ENCODE measurements around the gene GAB2.
"Not testable (repeated sequence)": the region's sequence is repeated elsewhere in the genome, so short reads cannot be mapped to it uniquely, and the experiment has no call there.

Gene GAB2

GRCh38 chr11:78417175-78417887 is at the start of gene GAB2:
GAB2 (minus strand) TSS chr11:78417820; CDS start chr11:78417720, 100 bp downstream.
- H3K4me1 ChIP-seq (ENCODE audit: control insufficient read depth in 2 of 2, insufficient read depth in 2 of 2, low read length in 2 of 2) = peaks cover 20 to 23% of the 10 kb centered on the region in 2 donors

GRCh38 chr11:78467370-78467769 is 49.8 kb upstream of the GAB2 start:
- Histone ChIP-seq H3K9me3 (ENCODE audit: control insufficient read depth in 2 of 2, low read length in 2 of 2) (no peaks in the 10 kb centered on the region), H3K4me3 (ENCODE audit: low read length in 2 of 2) (no peak overlapping the region), H3K36me3 (ENCODE audit: control insufficient read depth in 2 of 2, insufficient read depth in 2 of 2, low read length in 2 of 2) (peaks cover 0 to 3% of the 10 kb centered on the region in 2 donors), H3K27ac (ENCODE audit: low read depth in 2 of 2, low read length in 2 of 2) (no peak overlapping the region), H3K27me3 (ENCODE audit: control insufficient read depth in 2 of 2, insufficient read depth in 2 of 2, low read length in 2 of 2) (no peaks in the 10 kb centered on the region), H3K4me1 (ENCODE audit: control insufficient read depth in 2 of 2, insufficient read depth in 2 of 2, low read length in 2 of 2) (peaks cover 0 to 3% of the 10 kb centered on the region in 2 donors), H3K9ac (ENCODE audit: low read depth in 1 of 2, low read length in 2 of 2) (no peak overlapping the region)

More at GRCh38 chr11:78417175-78417887, at the start of gene GAB2:
- Histone ChIP-seq H3K27ac (ENCODE audit: low read depth in 2 of 2, low read length in 2 of 2) (peak within 1 kb of the TSS; percentile 91 to 92), H3K4me3 (ENCODE audit: low read length in 2 of 2) (peak within 1 kb of the TSS; percentile 83 to 89), H3K9ac (ENCODE audit: low read depth in 1 of 2, low read length in 2 of 2) (peak within 1 kb of the TSS; percentile 87 to 90), H3K36me3 (ENCODE audit: control insufficient read depth in 2 of 2, insufficient read depth in 2 of 2, low read length in 2 of 2) (no peaks in the 10 kb centered on the region), H3K9me3 (ENCODE audit: control insufficient read depth in 2 of 2, low read length in 2 of 2) (no peaks in the 10 kb centered on the region), H3K27me3 (ENCODE audit: control insufficient read depth in 2 of 2, insufficient read depth in 2 of 2, low read length in 2 of 2) (no peaks in the 10 kb centered on the region)

- Histone ChIP-seq H3K27me3 (ENCODE audit: control insufficient read depth in 2 of 2, insufficient read depth in 2 of 2, low read length in 2 of 2) (no peaks in the 10 kb centered on the region), H3K9me3 (ENCODE audit: control insufficient read depth in 2 of 2, low read length in 2 of 2) (no peaks in the 10 kb centered on the region), H3K4me1 (ENCODE audit: control insufficient read depth in 2 of 2, insufficient read depth in 2 of 2, low read length in 2 of 2) (peaks cover 0 to 3% of the 10 kb centered on the region in 2 donors), H3K27ac (ENCODE audit: low read depth in 2 of 2, low read length in 2 of 2) (peak overlapping the region; percentile 50 to 73), H3K9ac (ENCODE audit: low read depth in 1 of 2, low read length in 2 of 2) (no peak overlapping the region), H3K4me3 (ENCODE audit: low read length in 2 of 2) (no peak overlapping the region), H3K36me3 (ENCODE audit: control insufficient read depth in 2 of 2, insufficient read depth in 2 of 2, low read length in 2 of 2) (peaks cover 0 to 5% of the 10 kb centered on the region in 2 donors)
Observed at GRCh38 chr11:78465169-78465942, 47.7 kb upstream of the GAB2 start.

GRCh38 chr11:78464787-78465168 is 47.2 kb upstream of the GAB2 start:
- not testable (repeated sequence) for H3K27me3 ChIP-seq (ENCODE audit: control insufficient read depth in 2 of 2, insufficient read depth in 2 of 2, low read length in 2 of 2); H3K9me3 ChIP-seq (ENCODE audit: control insufficient read depth in 2 of 2, low read length in 2 of 2); H3K36me3 ChIP-seq (ENCODE audit: control insufficient read depth in 2 of 2, insufficient read depth in 2 of 2, low read length in 2 of 2); H3K9ac ChIP-seq (ENCODE audit: low read depth in 1 of 2, low read length in 2 of 2); H3K4me1 ChIP-seq (ENCODE audit: control insufficient read depth in 2 of 2, insufficient read depth in 2 of 2, low read length in 2 of 2); H3K4me3 ChIP-seq (ENCODE audit: low read length in 2 of 2)
- peak overlapping the region; percentile 50 to 73 for H3K27ac ChIP-seq (ENCODE audit: low read depth in 2 of 2, low read length in 2 of 2)

GRCh38 chr11:78460471-78460870 is 42.9 kb upstream of the GAB2 start:
- H3K9ac ChIP-seq (ENCODE audit: low read depth in 1 of 2, low read length in 2 of 2) = no peak overlapping the region
- no peaks in the 10 kb centered on the region for H3K27me3 ChIP-seq (ENCODE audit: control insufficient read depth in 2 of 2, insufficient read depth in 2 of 2, low read length in 2 of 2)
- H3K27ac ChIP-seq (ENCODE audit: low read depth in 2 of 2, low read length in 2 of 2) = no peak overlapping the region
- H3K9me3 ChIP-seq (ENCODE audit: control insufficient read depth in 2 of 2, low read length in 2 of 2) = no peaks in the 10 kb centered on the region
- H3K4me3 ChIP-seq (ENCODE audit: low read length in 2 of 2) = no peak overlapping the region
- no peaks in the 10 kb centered on the region for H3K4me1 ChIP-seq (ENCODE audit: control insufficient read depth in 2 of 2, insufficient read depth in 2 of 2, low read length in 2 of 2)
- H3K36me3 ChIP-seq (ENCODE audit: control insufficient read depth in 2 of 2, insufficient read depth in 2 of 2, low read length in 2 of 2) = peaks cover 0 to 5% of the 10 kb centered on the region in 2 donors

GRCh38 chr11:78459738-78460137 is 42.1 kb upstream of the GAB2 start:
- no peak overlapping the region for H3K4me3 ChIP-seq (ENCODE audit: low read length in 2 of 2)
- no peaks in the 10 kb centered on the region for H3K4me1 ChIP-seq (ENCODE audit: control insufficient read depth in 2 of 2, insufficient read depth in 2 of 2, low read length in 2 of 2)
- H3K27ac ChIP-seq (ENCODE audit: low read depth in 2 of 2, low read length in 2 of 2) = no peak overlapping the region
- peaks cover 0 to 5% of the 10 kb centered on the region in 2 donors for H3K36me3 ChIP-seq (ENCODE audit: control insufficient read depth in 2 of 2, insufficient read depth in 2 of 2, low read length in 2 of 2)
- no peak overlapping the region for H3K9ac ChIP-seq (ENCODE audit: low read depth in 1 of 2, low read length in 2 of 2)
- no peaks in the 10 kb centered on the region for H3K9me3 ChIP-seq (ENCODE audit: control insufficient read depth in 2 of 2, low read length in 2 of 2)
- H3K27me3 ChIP-seq (ENCODE audit: control insufficient read depth in 2 of 2, insufficient read depth in 2 of 2, low read length in 2 of 2) = no peaks in the 10 kb centered on the region

GRCh38 chr11:78457448-78457847 is 39.8 kb upstream of the GAB2 start:
- Histone ChIP-seq H3K36me3 (ENCODE audit: control insufficient read depth in 2 of 2, insufficient read depth in 2 of 2, low read length in 2 of 2) (peaks cover 0 to 2% of the 10 kb centered on the region in 2 donors), H3K4me1 (ENCODE audit: control insufficient read depth in 2 of 2, insufficient read depth in 2 of 2, low read length in 2 of 2) (no peaks in the 10 kb centered on the region), H3K9ac (ENCODE audit: low read depth in 1 of 2, low read length in 2 of 2) (no peak overlapping the region), H3K9me3 (ENCODE audit: control insufficient read depth in 2 of 2, low read length in 2 of 2) (no peaks in the 10 kb centered on the region), H3K27me3 (ENCODE audit: control insufficient read depth in 2 of 2, insufficient read depth in 2 of 2, low read length in 2 of 2) (no peaks in the 10 kb centered on the region), H3K4me3 (ENCODE audit: low read length in 2 of 2) (no peak overlapping the region), H3K27ac (ENCODE audit: low read depth in 2 of 2, low read length in 2 of 2) (no peak overlapping the region)

GRCh38 chr11:78453140-78453935 is 35.7 kb upstream of the GAB2 start:
- Histone ChIP-seq H3K4me1 (ENCODE audit: control insufficient read depth in 2 of 2, insufficient read depth in 2 of 2, low read length in 2 of 2) (peaks cover 0 to 6% of the 10 kb centered on the region in 2 donors), H3K9ac (ENCODE audit: low read depth in 1 of 2, low read length in 2 of 2) (no peak overlapping the region), H3K27me3 (ENCODE audit: control insufficient read depth in 2 of 2, insufficient read depth in 2 of 2, low read length in 2 of 2) (no peaks in the 10 kb centered on the region), H3K36me3 (ENCODE audit: control insufficient read depth in 2 of 2, insufficient read depth in 2 of 2, low read length in 2 of 2) (no peaks in the 10 kb centered on the region), H3K9me3 (ENCODE audit: control insufficient read depth in 2 of 2, low read length in 2 of 2) (no peaks in the 10 kb centered on the region), H3K27ac (ENCODE audit: low read depth in 2 of 2, low read length in 2 of 2) (peak overlapping the region in 1 of 2 donors; percentile 10), H3K4me3 (ENCODE audit: low read length in 2 of 2) (no peak overlapping the region)

GRCh38 chr11:78451371-78452150 is 33.9 kb upstream of the GAB2 start:
- no peak overlapping the region for H3K9ac ChIP-seq (ENCODE audit: low read depth in 1 of 2, low read length in 2 of 2)
- H3K4me3 ChIP-seq (ENCODE audit: low read length in 2 of 2) = peak overlapping the region in 1 of 2 donors; percentile 46
- H3K4me1 ChIP-seq (ENCODE audit: control insufficient read depth in 2 of 2, insufficient read depth in 2 of 2, low read length in 2 of 2) = peaks cover 0 to 6% of the 10 kb centered on the region in 2 donors
- H3K27me3 ChIP-seq (ENCODE audit: control insufficient read depth in 2 of 2, insufficient read depth in 2 of 2, low read length in 2 of 2) = no peaks in the 10 kb centered on the region
- H3K9me3 ChIP-seq (ENCODE audit: control insufficient read depth in 2 of 2, low read length in 2 of 2) = no peaks in the 10 kb centered on the region
- no peaks in the 10 kb centered on the region for H3K36me3 ChIP-seq (ENCODE audit: control insufficient read depth in 2 of 2, insufficient read depth in 2 of 2, low read length in 2 of 2)
- peak overlapping the region in 1 of 2 donors; percentile 44 for H3K27ac ChIP-seq (ENCODE audit: low read depth in 2 of 2, low read length in 2 of 2)

Measured in mucosa of rectum (tissue), 2 donors.